H1 (cell line): ENCODE measurements around the gene TAF11L11. TPM values are rescaled to one million over a fixed set of nuclear protein-coding genes. Genes with fewer than 3 reads are reported as not detected.
A peak's percentile ranks its signal among the peaks of the same experiment; 100 is the strongest.
"Not testable (repeated sequence)": the region's sequence is repeated elsewhere in the genome, so short reads cannot be mapped to it uniquely, and the experiment has no call there.

ENCODE experiments used
- CTCF ChIA-PET: fragments of 300-600 bp; sonication (Branson Sonifier 250); formaldehyde crosslinking; loops from one replicate; lab custom pipeline; 2021; ENCODE audit not compliant: partially characterized antibody; lab: Charles Lee
- POLR2A ChIA-PET: fragments of 300-600 bp; sonication (Branson Sonifier 250); formaldehyde crosslinking; loops from one replicate; lab custom pipeline; 2021; ENCODE audit warnings: inconsistent platforms; ENCODE audit not compliant: partially characterized antibody; lab: Charles Lee
- DNase-seq, 2 experiments: peaks; one replicate each; pipeline versions ENCODE4 v3.0.0 to v3.0.0-alpha.2; 2010 to 2022; ENCODE audit warnings: low spot score in 2 of 2, low read depth in 1 of 2, mixed read lengths in 1 of 2
- FAIRE-seq: peaks from 2 replicates; lab custom pipeline; 2011; peaks lifted over from hg19 to GRCh38; lab: Jason Lieb, UNC
- H2AFZ ChIP-seq: 2 replicates; pipeline ENCODE4 v1.8.1; 2012; ENCODE audit warnings: low read length, inconsistent platforms
- H2AK5ac ChIP-seq: 2 replicates; pipeline ENCODE4 v1.6.1; 2013; ENCODE audit warnings: low read depth, low read length
- H2BK120ac ChIP-seq: replicated peaks from 2 replicates; pipeline ENCODE3; 2013; ENCODE audit warnings: low read depth, low read length, inconsistent platforms
- H2BK12ac ChIP-seq: 2 replicates; pipeline ENCODE4 v1.6.1; 2013; ENCODE audit warnings: low read depth, low read length
- H2BK15ac ChIP-seq: 2 replicates; pipeline ENCODE4 v1.6.1; 2013; ENCODE audit warnings: low read length
- H2BK20ac ChIP-seq: 2 replicates; pipeline ENCODE4 v1.6.1; 2013; ENCODE audit warnings: low read length
- H2BK5ac ChIP-seq: 2 replicates; pipeline ENCODE4 v1.6.1; 2013; ENCODE audit warnings: low read depth, low read length
- H3K14ac ChIP-seq: 2 replicates; pipeline ENCODE4 v1.6.1; 2013; ENCODE audit warnings: inconsistent platforms; ENCODE audit not compliant: insufficient read length
- H3K18ac ChIP-seq: 2 replicates; pipeline ENCODE4 v1.6.1; 2013; ENCODE audit warnings: low read length; ENCODE audit errors: extremely low read depth
- H3K23ac ChIP-seq: 2 replicates; pipeline ENCODE4 v1.6.1; 2013; ENCODE audit warnings: inconsistent platforms; ENCODE audit not compliant: insufficient read length
- H3K23me2 ChIP-seq: 2 replicates; pipeline ENCODE4 v1.6.1; 2013; ENCODE audit warnings: low read depth, low read length
- H3K27ac ChIP-seq: 2 replicates; pipeline ENCODE4 v1.6.1; 2011; ENCODE audit warnings: low read depth, low read length, inconsistent platforms
- H3K27me3 ChIP-seq, 4 experiments: replicated peaks in 1 of 4; 1 replicate in 1 of 4; 2 replicates in 3 of 4; pipeline versions ENCODE4 v1.6.1 to v1.8.1; 2011 to 2013; ENCODE audit warnings: low read length in 3 of 4, mild to moderate bottlenecking in 3 of 4, inconsistent platforms in 2 of 4, mixed read lengths in 2 of 4, moderate library complexity in 1 of 4; ENCODE audit not compliant: control insufficient read depth in 3 of 4, insufficient read depth in 3 of 4; ENCODE audit errors: extremely low read depth in 1 of 4
- H3K36me3 ChIP-seq, 4 experiments: 2 replicates each; pipeline versions ENCODE4 v1.6.1 to v1.8.1; 2011 to 2013; ENCODE audit warnings: mild to moderate bottlenecking in 4 of 4, low read length in 3 of 4, moderate library complexity in 2 of 4, control low read depth in 1 of 4, inconsistent platforms in 1 of 4; ENCODE audit not compliant: insufficient read depth in 4 of 4, control insufficient read depth in 2 of 4
- H3K4ac ChIP-seq: replicated peaks from 2 replicates; pipeline ENCODE3; 2013; ENCODE audit warnings: low read length, low read depth, mixed read lengths, inconsistent platforms; ENCODE audit not compliant: insufficient read length
- H3K4me1 ChIP-seq, 4 experiments: replicated peaks in 1 of 4; 1 replicate in 1 of 4; 2 replicates in 3 of 4; pipeline versions ENCODE4 v1.6.1 to v1.8.1; 2011 to 2013; ENCODE audit warnings: low read length in 3 of 4, inconsistent platforms in 2 of 4, mixed read lengths in 1 of 4; ENCODE audit not compliant: insufficient read depth in 4 of 4, control insufficient read depth in 3 of 4
- H3K4me2 ChIP-seq, 2 experiments: 2 replicates each; pipeline versions ENCODE4 v1.6.1 to v1.8.1; 2011 to 2013; ENCODE audit warnings: low read depth in 2 of 2, low read length in 2 of 2, control low read depth in 1 of 2, inconsistent platforms in 1 of 2, mild to moderate bottlenecking in 1 of 2; ENCODE audit not compliant: insufficient read depth in 1 of 2
- H3K4me3 ChIP-seq, 4 experiments: fragments of 200-600, 300-600 bp in 1 of 4; sonication (generic), shearing (Covaris generic), sonication (Bioruptor Twin) in 1 of 4; 2 replicates each; pipeline versions ENCODE4 v1.5.1 to v1.8.1; 2011 to 2016; ENCODE audit warnings: low read length in 4 of 4, low read depth in 3 of 4, control low read depth in 2 of 4, inconsistent platforms in 2 of 4, mild to moderate bottlenecking in 2 of 4, mixed read lengths in 1 of 4, moderate library complexity in 1 of 4; ENCODE audit not compliant: insufficient read depth in 2 of 4; ENCODE audit errors: extremely low read depth in 1 of 4
- H3K56ac ChIP-seq: replicated peaks from 2 replicates; pipeline ENCODE3; 2013; ENCODE audit warnings: low read depth, mild to moderate bottlenecking, mixed read lengths, low read length, inconsistent platforms; ENCODE audit not compliant: insufficient read length
- H3K79me1 ChIP-seq: 2 replicates; pipeline ENCODE4 v1.6.1; 2013; ENCODE audit warnings: low read depth, low read length, control low read depth
- H3K79me2 ChIP-seq, 2 experiments: 2 replicates each; pipeline versions ENCODE4 v1.6.1 to v1.8.1; 2012 to 2013; ENCODE audit warnings: low read length in 2 of 2, mild to moderate bottlenecking in 2 of 2, inconsistent platforms in 1 of 2; ENCODE audit not compliant: insufficient read depth in 2 of 2, control insufficient read depth in 1 of 2
- H3K9ac ChIP-seq, 4 experiments: replicated peaks in 1 of 4; 1 replicate in 1 of 4; 2 replicates in 3 of 4; pipeline versions ENCODE4 v1.6.1 to v1.8.1; 2011 to 2013; ENCODE audit warnings: low read depth in 3 of 4, low read length in 3 of 4, control low read depth in 2 of 4, mild to moderate bottlenecking in 2 of 4, moderate library complexity in 2 of 4, inconsistent platforms in 1 of 4; ENCODE audit errors: extremely low read depth in 1 of 4
- H3K9me3 ChIP-seq, 2 experiments: 2 replicates each; pipeline versions ENCODE4 v1.6.1 to v1.8.1; 2012 to 2013; ENCODE audit warnings: mild to moderate bottlenecking in 2 of 2, moderate library complexity in 2 of 2, control low read depth in 1 of 2, inconsistent platforms in 1 of 2, low read depth in 1 of 2, low read length in 1 of 2, mixed read lengths in 1 of 2; ENCODE audit not compliant: insufficient read depth in 2 of 2
- H4K20me1 ChIP-seq, 2 experiments: replicated peaks in 1 of 2; 2 replicates each; pipeline versions ENCODE3 to v1.8.1; 2011 to 2013; ENCODE audit warnings: inconsistent platforms in 2 of 2, low read length in 2 of 2, mild to moderate bottlenecking in 1 of 2; ENCODE audit not compliant: insufficient read depth in 2 of 2, control insufficient read depth in 1 of 2
- H4K5ac ChIP-seq: 2 replicates; pipeline ENCODE4 v1.6.1; 2013; ENCODE audit warnings: low read length, low read depth, mixed read lengths, inconsistent platforms; ENCODE audit not compliant: insufficient read length
- H4K8ac ChIP-seq: 2 replicates; pipeline ENCODE4 v1.8.0; 2013; ENCODE audit warnings: mild to moderate bottlenecking, moderate library complexity, low read length, inconsistent platforms; ENCODE audit not compliant: insufficient read depth; ENCODE audit errors: extremely low read depth
- H4K91ac ChIP-seq: replicated peaks from 2 replicates; pipeline ENCODE3; 2013; ENCODE audit warnings: low read length, mixed read lengths, inconsistent platforms; ENCODE audit not compliant: insufficient read length
- CTCF ChIP-seq, 3 experiments: IDR thresholded peaks; 1 replicate in 2 of 3; 2 replicates in 1 of 3; pipeline versions ENCODE4 v1.5.1 to v1.6.1; 2011; ENCODE audit warnings: low read length in 3 of 3, mild to moderate bottlenecking in 3 of 3, inconsistent platforms in 2 of 3, low read depth in 1 of 3, moderate library complexity in 1 of 3; ENCODE audit not compliant: insufficient read depth in 1 of 3; ENCODE audit errors: control extremely low read depth in 1 of 3
- RAD21 ChIP-seq, 2 experiments: IDR thresholded peaks in 1 of 2; conservative IDR thresholded peaks in 1 of 2; 2 replicates each; pipeline ENCODE4 v1.6.1; 2011; ENCODE audit warnings: low read depth in 2 of 2, low read length in 2 of 2, improper control_type of control experiment in 1 of 2, inconsistent platforms in 1 of 2, mild to moderate bottlenecking in 1 of 2, moderate library complexity in 1 of 2
- WGBS, 2 experiments: shearing (Covaris generic) in 1 of 2; methylation state at CpG; one replicate each; pipeline versions ENCODE4 v1.1.6 to v1.1.7; 2013 to 2015; ENCODE audit warnings: low lambda C conversion rate in 2 of 2, mixed read lengths in 2 of 2, inconsistent platforms in 1 of 2, low coverage in 1 of 2, missing lambda C conversion rate in 1 of 2; ENCODE audit not compliant: insufficient replicate concordance in 2 of 2, insufficient coverage in 1 of 2, insufficient read length in 1 of 2; ENCODE audit errors: extremely low coverage in 1 of 2, missing lambda C conversion rate in 1 of 2; 5-methylcytosine and 5-hydroxymethylcytosine counted together
- polyA plus RNA-seq, 7 experiments: library from polyadenylated mRNA; depleted of rRNA in 3 of 7; stranded (reverse) in 5 of 7; unstranded in 2 of 7; fragments of >200 nt in 5 of 7; fragments of 200-250 nt in 2 of 7; gene quantifications; 1 replicate in 5 of 7; 2 replicates in 1 of 7; 4 replicates in 1 of 7; pipeline versions ENCODE4 v1.2.1 to v1.2.3, GENCODE V29; 2011 to 2013; ENCODE audit warnings: missing spikeins in 2 of 7, mixed read lengths in 2 of 7
- total RNA-seq: library from RNA; stranded (reverse); fragmentation: NEBNext Ultra II Directional; extraction: Animal tissue kit (Norgen Biotek cat#: 25700); gene quantifications from 2 replicates; pipeline ENCODE4 v1.2.1, GENCODE V29; 2021

Gene TAF11L11
- total and polyA plus RNA-seq, 2 of the 8 experiments (the other 6 are each of a cell fraction or from before 2014, with no cell fraction given) = not detected

GRCh38 chr5:17655201-17655759 is 51.3 kb downstream of the TAF11L11 start:
- not testable (repeated sequence) for H3K18ac ChIP-seq, H3K9me3 ChIP-seq, H3K4me3 ChIP-seq
- TF ChIP-seq RAD21 (IDR thresholded peaks at IDR 0.05 in 1 of 2, conservative IDR thresholded peaks at IDR 0.05 in 1 of 2; ENCODE audit: low read depth in 2 of 2, low read length in 2 of 2) (0 out of 4 replicates have a peak, but pooled peaks of 1 of the 2 experiments have one; percentile 19), CTCF (IDR thresholded peaks at IDR 0.05; ENCODE audit: control extremely low read depth in 1 of 3, insufficient read depth in 1 of 3, low read depth in 1 of 3, low read length in 3 of 3) (peak in 1 of 3 experiments; percentile 10; a peak in 1 of 4 replicates)
- TF ChIP-seq, all 59 proteins: peak for 2; not testable (repeated sequence) for 57
- H4K20me1 ChIP-seq, H2BK5ac ChIP-seq, H3K27me3 ChIP-seq, H2BK20ac ChIP-seq, H2AK5ac ChIP-seq, H4K8ac ChIP-seq, H3K23me2 ChIP-seq, H3K23ac ChIP-seq, H3K9ac ChIP-seq, H3K4ac ChIP-seq, H3K79me1 ChIP-seq, H4K5ac ChIP-seq, H3K27ac ChIP-seq, H3K4me1 ChIP-seq, H3K14ac ChIP-seq, H2AFZ ChIP-seq, POLR2A ChIA-PET, H2BK120ac ChIP-seq, H2BK12ac ChIP-seq, H3K79me2 ChIP-seq, H3K36me3 ChIP-seq, H3K56ac ChIP-seq, FAIRE-seq, H4K91ac ChIP-seq, H3K4me2 ChIP-seq: not testable (repeated sequence)
- H2BK15ac ChIP-seq = 0 out of 2 replicates have a peak overlapping the region, but pooled peaks have one; percentile 16
- CTCF ChIA-PET = interaction anchor here (0.8 to 1.1 kb wide), 2 partner anchors 15 to 428 kb away, joined by 3 read pairs; no protein-coding TSS in a partner anchor
- whole genome bisulfite sequencing, 2 experiments = 97% methylated on average over 19 of the region's 32 CpGs; no CpG with 5 or more reads in 1 of the 2 experiments
- peak in 1 of 2 experiments; percentile 56 for DNase-seq
